ENCODE results near the gene EBPL.

Gene EBPL

DNA sequence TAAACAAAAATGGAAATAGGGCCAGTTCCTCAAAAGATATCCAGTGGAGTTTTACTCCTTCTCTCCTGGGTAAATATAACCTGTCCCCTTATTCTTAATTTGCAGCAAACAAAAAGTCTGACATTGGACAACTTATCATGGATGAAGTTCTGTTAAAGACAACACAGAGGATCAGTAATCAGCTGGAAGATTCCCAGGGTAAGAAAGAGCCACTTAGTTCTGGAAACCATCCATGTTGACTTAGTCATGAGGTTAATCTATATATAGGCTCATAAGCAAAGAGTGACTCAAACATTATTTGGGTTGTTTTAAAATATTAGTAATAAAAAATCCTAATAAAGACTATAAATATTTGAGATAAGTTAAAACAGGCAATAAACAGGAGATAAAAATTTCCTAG, 40.5 kb upstream of the EBPL start:
- H2AK5ac ChIP-seq (ENCODE audit: low read length): no peak overlapping the region

DNA sequence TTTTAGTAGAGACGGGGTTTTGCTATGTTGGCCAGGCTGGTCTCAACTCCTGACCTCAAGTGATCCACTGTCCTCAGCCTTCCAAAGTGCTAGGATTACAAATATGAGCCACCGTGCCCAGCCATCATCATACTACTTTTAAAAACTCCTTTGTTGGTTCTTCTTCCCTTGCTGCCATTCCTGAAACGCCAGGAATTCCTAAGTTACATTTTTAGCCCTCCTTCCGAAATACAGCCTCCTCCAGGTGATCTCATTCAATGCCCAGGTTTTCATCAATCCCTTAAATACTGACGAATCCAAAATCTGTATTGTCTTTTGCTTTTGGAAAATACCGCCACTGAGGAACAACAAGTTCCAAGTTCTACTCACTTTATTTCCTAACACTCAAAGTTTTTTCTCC, 25.3 kb upstream of the EBPL start:
- peaks cover 4 to 7% of the 10 kb centered on the region in 2 experiments for H3K36me3 ChIP-seq (ENCODE audit: control insufficient read depth in 1 of 2, insufficient read depth in 2 of 2, low read length in 2 of 2)
- no peak overlapping the region for H3K27ac ChIP-seq (ENCODE audit: low read depth, low read length)
- no peak overlapping the region for H3K9ac ChIP-seq (ENCODE audit: low read length)
- no peak overlapping the region for H3K4me2 ChIP-seq (ENCODE audit: low read length)
- H2BK120ac ChIP-seq (ENCODE audit: insufficient read depth, low read length, poor library complexity): no peak overlapping the region
- no peak overlapping the region for H2AK5ac ChIP-seq (ENCODE audit: low read length)
- H4K12ac ChIP-seq (ENCODE audit: low read depth, low read length): no peak overlapping the region
- H3K9me3 ChIP-seq (ENCODE audit: insufficient read depth, low read depth, low read length): no peaks in the 10 kb centered on the region
- no peaks in the 10 kb centered on the region for H3K27me3 ChIP-seq (ENCODE audit: insufficient read depth, low read length)
- no peak overlapping the region for H3K18ac ChIP-seq (ENCODE audit: low read length)
- peaks cover 2 to 3% of the 10 kb centered on the region in 2 experiments for H3K4me1 ChIP-seq (ENCODE audit: control insufficient read depth in 1 of 2, insufficient read depth in 2 of 2, low read length in 2 of 2)
- no peaks in the 10 kb centered on the region for H3K79me2 ChIP-seq (ENCODE audit: control insufficient read depth, insufficient read depth, low read length, poor library complexity)
- no peak overlapping the region for H2BK12ac ChIP-seq (ENCODE audit: low read length)
- H3K14ac ChIP-seq (ENCODE audit: low read length): no peak overlapping the region
- no peak overlapping the region for H3K4me3 ChIP-seq (ENCODE audit: low read depth, low read length)
- H4K91ac ChIP-seq (ENCODE audit: low read depth, low read length): peak overlapping the region; percentile 11
- no peak overlapping the region for H2AFZ ChIP-seq (ENCODE audit: insufficient read depth, low read length, poor library complexity)
- no peak overlapping the region for H3K23ac ChIP-seq (ENCODE audit: low read length)
- peak in 1 of 2 donors; percentile 26 for DNase-seq
- no peaks in the 10 kb centered on the region for H3K79me1 ChIP-seq (ENCODE audit: low read length)
- no CpG with 5 or more reads among the region's 6 CpGs for WGBS (ENCODE audit: extremely low coverage, insufficient coverage, insufficient read length)
- no peak overlapping the region for H3K4ac ChIP-seq (ENCODE audit: low read depth, low read length)
- no peak overlapping the region for H2BK5ac ChIP-seq (ENCODE audit: low read depth, low read length, poor library complexity)
- H4K8ac ChIP-seq (ENCODE audit: low read depth, low read length): no peak overlapping the region

More for the DNA sequence above, 40.5 kb upstream of the EBPL start:
- Histone ChIP-seq H3K14ac (ENCODE audit: low read length) (no peak overlapping the region), H2BK12ac (ENCODE audit: low read length) (no peak overlapping the region), H2BK120ac (ENCODE audit: insufficient read depth, low read length, poor library complexity) (no peak overlapping the region), H3K27ac (ENCODE audit: low read depth, low read length) (no peak overlapping the region), H2AFZ (ENCODE audit: insufficient read depth, low read length, poor library complexity) (no peak overlapping the region), H3K4ac (ENCODE audit: low read depth, low read length) (no peak overlapping the region), H3K4me3 (ENCODE audit: low read depth, low read length) (no peak overlapping the region), H4K8ac (ENCODE audit: low read depth, low read length) (no peak overlapping the region), H3K18ac (ENCODE audit: low read length) (no peak overlapping the region), H3K23ac (ENCODE audit: low read length) (no peak overlapping the region), H3K27me3 (ENCODE audit: insufficient read depth, low read length) (no peaks in the 10 kb centered on the region), H4K12ac (ENCODE audit: low read depth, low read length) (no peak overlapping the region), H3K36me3 (ENCODE audit: control insufficient read depth in 1 of 2, insufficient read depth in 2 of 2, low read length in 2 of 2) (peaks cover 5 to 7% of the 10 kb centered on the region in 2 experiments), H3K79me1 (ENCODE audit: low read length) (no peaks in the 10 kb centered on the region), H3K4me1 (ENCODE audit: control insufficient read depth in 1 of 2, insufficient read depth in 2 of 2, low read length in 2 of 2) (no peaks in the 10 kb centered on the region), H3K79me2 (ENCODE audit: control insufficient read depth, insufficient read depth, low read length, poor library complexity) (no peaks in the 10 kb centered on the region), H3K9me3 (ENCODE audit: insufficient read depth, low read depth, low read length) (no peaks in the 10 kb centered on the region), H2BK5ac (ENCODE audit: low read depth, low read length, poor library complexity) (no peak overlapping the region), H3K9ac (ENCODE audit: low read length) (no peak overlapping the region), H4K91ac (ENCODE audit: low read depth, low read length) (no peak overlapping the region), H3K4me2 (ENCODE audit: low read length) (no peak overlapping the region)
- DNase-seq: no peak

DNA sequence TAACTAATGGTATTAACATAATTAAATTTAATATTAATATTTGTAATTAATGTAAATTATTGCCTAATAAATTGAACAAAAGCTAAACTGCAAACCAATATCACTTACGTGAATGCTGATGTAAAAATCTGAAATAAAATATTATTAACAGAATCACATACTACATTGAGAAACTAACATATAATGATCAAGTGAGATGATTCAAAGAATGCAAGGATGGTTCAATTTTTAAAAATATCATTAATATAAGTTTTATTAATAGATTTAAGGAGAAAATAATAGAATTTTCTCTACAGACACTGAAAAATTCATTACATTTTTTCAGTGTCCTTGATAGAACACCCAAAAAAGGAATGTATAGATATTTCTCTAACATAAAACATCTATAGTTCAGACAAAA, 23.5 kb upstream of the EBPL start:
- Histone ChIP-seq H4K12ac (ENCODE audit: low read depth, low read length) (no peak overlapping the region), H3K9ac (ENCODE audit: low read length) (no peak overlapping the region), H3K79me1 (ENCODE audit: low read length) (no peaks in the 10 kb centered on the region), H3K14ac (ENCODE audit: low read length) (no peak overlapping the region), H3K79me2 (ENCODE audit: control insufficient read depth, insufficient read depth, low read length, poor library complexity) (no peaks in the 10 kb centered on the region), H2AFZ (ENCODE audit: insufficient read depth, low read length, poor library complexity) (no peak overlapping the region), H2BK5ac (ENCODE audit: low read depth, low read length, poor library complexity) (no peak overlapping the region), H3K4me2 (ENCODE audit: low read length) (no peak overlapping the region), H3K4me1 (ENCODE audit: control insufficient read depth in 1 of 2, insufficient read depth in 2 of 2, low read length in 2 of 2) (peaks cover 2 to 3% of the 10 kb centered on the region in 2 experiments), H3K27me3 (ENCODE audit: insufficient read depth, low read length) (no peaks in the 10 kb centered on the region), H3K4me3 (ENCODE audit: low read depth, low read length) (no peak overlapping the region), H4K8ac (ENCODE audit: low read depth, low read length) (no peak overlapping the region), H3K4ac (ENCODE audit: low read depth, low read length) (no peak overlapping the region), H3K27ac (ENCODE audit: low read depth, low read length) (no peak overlapping the region), H2BK120ac (ENCODE audit: insufficient read depth, low read length, poor library complexity) (no peak overlapping the region), H3K18ac (ENCODE audit: low read length) (no peak overlapping the region), H3K23ac (ENCODE audit: low read length) (no peak overlapping the region), H3K9me3 (ENCODE audit: insufficient read depth, low read depth, low read length) (no peaks in the 10 kb centered on the region), H2BK12ac (ENCODE audit: low read length) (no peak overlapping the region), H2AK5ac (ENCODE audit: low read length) (no peak overlapping the region), H4K91ac (ENCODE audit: low read depth, low read length) (no peak overlapping the region), H3K36me3 (ENCODE audit: control insufficient read depth in 1 of 2, insufficient read depth in 2 of 2, low read length in 2 of 2) (peaks cover 3 to 4% of the 10 kb centered on the region in 2 experiments)
- WGBS (ENCODE audit: extremely low coverage, insufficient coverage, insufficient read length): no CpG with 5 or more reads among the region's 1 CpG
- no peak for DNase-seq

DNA sequence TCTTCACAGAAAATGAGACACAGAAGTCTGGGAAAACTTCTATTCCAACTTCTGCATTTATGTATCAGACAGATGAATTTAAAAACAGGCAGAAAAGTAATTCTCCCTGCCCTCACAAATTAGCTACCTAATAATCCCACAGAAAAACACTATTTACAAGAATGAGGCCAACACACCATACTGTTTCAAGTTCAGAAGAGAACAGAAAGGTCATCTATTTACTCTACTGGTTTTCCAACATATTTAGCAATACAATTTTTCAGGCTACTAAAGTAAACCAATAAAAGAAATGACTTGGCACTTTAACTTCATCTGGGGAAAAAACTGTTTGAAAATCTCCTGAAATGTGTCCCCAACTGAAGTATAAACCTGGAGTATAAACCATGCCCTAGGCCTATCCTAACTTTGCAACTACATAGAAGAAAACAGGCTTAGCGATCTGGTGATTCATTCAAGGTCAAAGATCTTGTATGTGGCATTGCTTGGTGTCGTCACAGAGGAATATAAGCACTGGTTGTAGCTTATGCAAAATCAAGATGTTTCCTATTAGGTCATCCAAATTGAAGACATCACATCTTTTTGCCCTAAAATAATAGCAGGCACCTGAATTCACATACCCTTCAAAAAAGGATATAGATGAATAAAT, 20.1 kb upstream of the EBPL start:
- Histone ChIP-seq H2BK12ac (ENCODE audit: low read length) (no peak overlapping the region), H3K9me3 (ENCODE audit: insufficient read depth, low read depth, low read length) (no peaks in the 10 kb centered on the region), H3K14ac (ENCODE audit: low read length) (no peak overlapping the region), H3K36me3 (ENCODE audit: control insufficient read depth in 1 of 2, insufficient read depth in 2 of 2, low read length in 2 of 2) (peaks cover 6% of the 10 kb centered on the region in 2 experiments), H3K4me3 (ENCODE audit: low read depth, low read length) (no peak overlapping the region), H3K27me3 (ENCODE audit: insufficient read depth, low read length) (no peaks in the 10 kb centered on the region), H2BK120ac (ENCODE audit: insufficient read depth, low read length, poor library complexity) (no peak overlapping the region), H3K23ac (ENCODE audit: low read length) (no peak overlapping the region), H3K18ac (ENCODE audit: low read length) (no peak overlapping the region), H3K79me2 (ENCODE audit: control insufficient read depth, insufficient read depth, low read length, poor library complexity) (no peaks in the 10 kb centered on the region), H3K27ac (ENCODE audit: low read depth, low read length) (no peak overlapping the region), H3K79me1 (ENCODE audit: low read length) (no peaks in the 10 kb centered on the region), H4K8ac (ENCODE audit: low read depth, low read length) (no peak overlapping the region), H4K91ac (ENCODE audit: low read depth, low read length) (no peak overlapping the region), H3K4ac (ENCODE audit: low read depth, low read length) (no peak overlapping the region), H3K4me2 (ENCODE audit: low read length) (no peak overlapping the region), H2AK5ac (ENCODE audit: low read length) (no peak overlapping the region), H2AFZ (ENCODE audit: insufficient read depth, low read length, poor library complexity) (no peak overlapping the region), H3K9ac (ENCODE audit: low read length) (no peak overlapping the region), H4K12ac (ENCODE audit: low read depth, low read length) (no peak overlapping the region), H3K4me1 (ENCODE audit: control insufficient read depth in 1 of 2, insufficient read depth in 2 of 2, low read length in 2 of 2) (peaks cover under 1 to 2% of the 10 kb centered on the region in 2 experiments), H2BK5ac (ENCODE audit: low read depth, low read length, poor library complexity) (no peak overlapping the region)
- no CpG with 5 or more reads among the region's 2 CpGs for WGBS (ENCODE audit: extremely low coverage, insufficient coverage, insufficient read length)
- DNase-seq: peak in 1 of 2 donors; percentile 21
